ENCODE data around the gene HERC4. TPM values are rescaled to one million over a fixed set of nuclear protein-coding genes. Genes with fewer than 3 reads are reported as not detected.

The HERC4 gene
- total RNA-seq, 1 donor from 2014 or later, result 56.9 TPM

DNA sequence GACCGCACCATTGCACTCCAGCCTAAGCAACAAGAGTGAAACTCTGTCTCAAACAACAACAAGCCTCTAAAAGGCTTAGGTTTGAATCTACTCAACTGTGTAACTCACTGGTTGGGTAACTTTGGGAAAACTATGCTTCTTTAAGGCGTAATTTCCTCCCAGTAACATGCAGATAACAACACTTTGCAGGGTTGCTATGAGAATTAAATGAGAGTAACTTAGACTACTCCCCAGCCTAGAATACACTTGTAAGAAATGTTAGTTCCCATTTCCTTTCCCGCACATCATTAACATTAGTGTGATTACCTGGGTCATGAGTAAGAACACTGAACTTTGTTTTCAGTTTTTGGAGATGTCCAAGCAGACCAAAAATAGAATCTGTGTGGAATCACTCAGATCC lies 28.8 kb upstream of the HERC4 start:
- Histone ChIP-seq H4K20me1 (ENCODE audit: insufficient read depth, low read length) (no peaks in the 10 kb centered on the region), H2AFZ (ENCODE audit: low read depth, low read length) (no peak overlapping the region), H3K4me1 (ENCODE audit: insufficient read depth, low read length) (peaks cover 28% of the 10 kb centered on the region), H3K79me2 (ENCODE audit: insufficient read depth, low read length) (no peaks in the 10 kb centered on the region), H3K27me3 (ENCODE audit: insufficient read depth, low read length) (no peaks in the 10 kb centered on the region), H3K27ac (ENCODE audit: low read depth, low read length) (no peak overlapping the region), H3K9me3 (ENCODE audit: insufficient read depth, low read depth, low read length) (no peaks in the 10 kb centered on the region), H3K36me3 (ENCODE audit: insufficient read depth, low read length) (no peaks in the 10 kb centered on the region), H3K4me2 (ENCODE audit: low read length) (no peak overlapping the region), H3K9ac (ENCODE audit: low read length) (no peak overlapping the region), H3K4me3 (ENCODE audit: insufficient read depth, low read depth, low read length) (no peak overlapping the region)
- no peak for FAIRE-seq
- no peak for DNase-seq (ENCODE audit: low read depth)
- H3K27me3 Mint-ChIP-seq (ENCODE audit: low read depth, unreplicated experiment), result no peaks in the 10 kb centered on the region
- H3K4me1 Mint-ChIP-seq (ENCODE audit: low read depth, unreplicated experiment), result peaks cover 29% of the 10 kb centered on the region
- H3K27ac Mint-ChIP-seq (ENCODE audit: unreplicated experiment), result no peak overlapping the region
- TF ChIP-seq CTCF (IDR thresholded peaks at IDR 0.05; ENCODE audit: insufficient read depth, low read depth, low read length) (no peak), EZH2 (IDR thresholded peaks at IDR 0.05; ENCODE audit: insufficient read depth, low read length) (no peak)
- no peaks in the 10 kb centered on the region for H3K9me3 Mint-ChIP-seq (ENCODE audit: unreplicated experiment)
- no peak overlapping the region for H3K4me3 Mint-ChIP-seq (ENCODE audit: unreplicated experiment)
- H3K36me3 Mint-ChIP-seq (ENCODE audit: low read depth, unreplicated experiment), result no peaks in the 10 kb centered on the region

- Mint-ChIP-seq H3K4me3 (ENCODE audit: unreplicated experiment) (no peak overlapping the region), H3K27me3 (ENCODE audit: low read depth, unreplicated experiment) (no peaks in the 10 kb centered on the region), H3K27ac (ENCODE audit: unreplicated experiment) (no peak overlapping the region), H3K36me3 (ENCODE audit: low read depth, unreplicated experiment) (no peaks in the 10 kb centered on the region), H3K4me1 (ENCODE audit: low read depth, unreplicated experiment) (peaks cover 29% of the 10 kb centered on the region), H3K9me3 (ENCODE audit: unreplicated experiment) (no peaks in the 10 kb centered on the region)
- H4K20me1 ChIP-seq (ENCODE audit: insufficient read depth, low read length), result no peaks in the 10 kb centered on the region
- H3K4me2 ChIP-seq (ENCODE audit: low read length), result no peak overlapping the region
- no peaks in the 10 kb centered on the region for H3K9me3 ChIP-seq (ENCODE audit: insufficient read depth, low read depth, low read length)
- FAIRE-seq (peak; percentile 9), DNase-seq (ENCODE audit: low read depth) (no peak)
- no peaks in the 10 kb centered on the region for H3K36me3 ChIP-seq (ENCODE audit: insufficient read depth, low read length)
- H3K79me2 ChIP-seq (ENCODE audit: insufficient read depth, low read length), result no peaks in the 10 kb centered on the region
- H3K27ac ChIP-seq (ENCODE audit: low read depth, low read length), result no peak overlapping the region
- TF ChIP-seq EZH2 (IDR thresholded peaks at IDR 0.05; ENCODE audit: insufficient read depth, low read length) (no peak), CTCF (IDR thresholded peaks at IDR 0.05; ENCODE audit: insufficient read depth, low read depth, low read length) (no peak)
- no peak overlapping the region for H3K9ac ChIP-seq (ENCODE audit: low read length)
- no peak overlapping the region for H3K4me3 ChIP-seq (ENCODE audit: insufficient read depth, low read depth, low read length)
- peaks cover 28% of the 10 kb centered on the region for H3K4me1 ChIP-seq (ENCODE audit: insufficient read depth, low read length)
- H3K27me3 ChIP-seq (ENCODE audit: insufficient read depth, low read length), result no peaks in the 10 kb centered on the region
- no peak overlapping the region for H2AFZ ChIP-seq (ENCODE audit: low read depth, low read length)
Measured at GRCh38 chr10:68103261-68103878, 28.3 kb upstream of the HERC4 start.

DNA sequence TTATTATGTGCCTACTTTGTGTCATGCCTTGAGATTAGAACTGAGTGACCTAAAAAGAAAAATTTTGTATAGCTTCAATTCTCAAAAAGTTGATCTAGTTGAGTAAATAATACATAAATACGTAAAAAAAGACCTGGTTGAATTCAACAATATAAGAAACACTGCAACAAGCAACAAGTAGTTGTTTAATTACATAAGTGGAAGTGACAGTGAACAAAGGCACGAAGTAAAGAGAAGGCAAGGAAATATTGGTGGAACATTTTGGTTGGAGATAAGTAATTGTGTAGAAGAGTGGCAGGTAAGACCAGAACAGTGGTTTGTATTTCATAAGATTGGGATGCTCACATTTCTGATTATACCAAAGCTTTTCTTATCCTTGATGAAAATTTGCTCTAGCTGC lies 26.0 kb upstream of the HERC4 start:
- H3K36me3 ChIP-seq (ENCODE audit: insufficient read depth, low read length), result no peaks in the 10 kb centered on the region
- Mint-ChIP-seq H3K27me3 (ENCODE audit: low read depth, unreplicated experiment) (no peaks in the 10 kb centered on the region), H3K9me3 (ENCODE audit: unreplicated experiment) (no peaks in the 10 kb centered on the region), H3K4me1 (ENCODE audit: low read depth, unreplicated experiment) (peaks cover 28% of the 10 kb centered on the region), H3K4me3 (ENCODE audit: unreplicated experiment) (no peak overlapping the region), H3K27ac (ENCODE audit: unreplicated experiment) (no peak overlapping the region), H3K36me3 (ENCODE audit: low read depth, unreplicated experiment) (no peaks in the 10 kb centered on the region)
- no peak overlapping the region for H3K4me3 ChIP-seq (ENCODE audit: insufficient read depth, low read depth, low read length)
- H3K79me2 ChIP-seq (ENCODE audit: insufficient read depth, low read length), result no peaks in the 10 kb centered on the region
- H3K4me1 ChIP-seq (ENCODE audit: insufficient read depth, low read length), result peaks cover 27% of the 10 kb centered on the region
- no peak overlapping the region for H2AFZ ChIP-seq (ENCODE audit: low read depth, low read length)
- no peak overlapping the region for H3K27ac ChIP-seq (ENCODE audit: low read depth, low read length)
- no peaks in the 10 kb centered on the region for H3K9me3 ChIP-seq (ENCODE audit: insufficient read depth, low read depth, low read length)
- no peaks in the 10 kb centered on the region for H3K27me3 ChIP-seq (ENCODE audit: insufficient read depth, low read length)
- no peak overlapping the region for H3K4me2 ChIP-seq (ENCODE audit: low read length)
- peak; percentile 76 for FAIRE-seq
- H4K20me1 ChIP-seq (ENCODE audit: insufficient read depth, low read length), result no peaks in the 10 kb centered on the region
- no peak overlapping the region for H3K9ac ChIP-seq (ENCODE audit: low read length)
- no peak for DNase-seq (ENCODE audit: low read depth)
- TF ChIP-seq EZH2 (IDR thresholded peaks at IDR 0.05; ENCODE audit: insufficient read depth, low read length), result no peak
- no peak for TF ChIP-seq CTCF (IDR thresholded peaks at IDR 0.05; ENCODE audit: insufficient read depth, low read depth, low read length)

Data from astrocyte (in vitro differentiated cells and primary cell).